GM20000 (cell line): Measurements from ENCODE around the gene GRK6.

Experiments
- DNase-seq: peaks from one replicate; pipeline ENCODE4 v3.0.0; 2012; ENCODE audit warnings: low spot score
- TF ChIP-seq, protein P1 (sequence below): IDR thresholded peaks from 2 replicates; pipeline ENCODE4 v1.5.1; 2012; ENCODE audit warnings: mild to moderate bottlenecking, control low read depth; ENCODE audit errors: extremely low read depth, missing control alignments

Gene GRK6

GRCh38 chr5:177459357-177459756, 32.9 kb downstream of the GRK6 start:
- DNase-seq = no peak
- TF ChIP-seq, protein P1, sequence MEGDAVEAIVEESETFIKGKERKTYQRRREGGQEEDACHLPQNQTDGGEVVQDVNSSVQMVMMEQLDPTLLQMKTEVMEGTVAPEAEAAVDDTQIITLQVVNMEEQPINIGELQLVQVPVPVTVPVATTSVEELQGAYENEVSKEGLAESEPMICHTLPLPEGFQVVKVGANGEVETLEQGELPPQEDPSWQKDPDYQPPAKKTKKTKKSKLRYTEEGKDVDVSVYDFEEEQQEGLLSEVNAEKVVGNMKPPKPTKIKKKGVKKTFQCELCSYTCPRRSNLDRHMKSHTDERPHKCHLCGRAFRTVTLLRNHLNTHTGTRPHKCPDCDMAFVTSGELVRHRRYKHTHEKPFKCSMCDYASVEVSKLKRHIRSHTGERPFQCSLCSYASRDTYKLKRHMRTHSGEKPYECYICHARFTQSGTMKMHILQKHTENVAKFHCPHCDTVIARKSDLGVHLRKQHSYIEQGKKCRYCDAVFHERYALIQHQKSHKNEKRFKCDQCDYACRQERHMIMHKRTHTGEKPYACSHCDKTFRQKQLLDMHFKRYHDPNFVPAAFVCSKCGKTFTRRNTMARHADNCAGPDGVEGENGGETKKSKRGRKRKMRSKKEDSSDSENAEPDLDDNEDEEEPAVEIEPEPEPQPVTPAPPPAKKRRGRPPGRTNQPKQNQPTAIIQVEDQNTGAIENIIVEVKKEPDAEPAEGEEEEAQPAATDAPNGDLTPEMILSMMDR = no peak

DNA sequence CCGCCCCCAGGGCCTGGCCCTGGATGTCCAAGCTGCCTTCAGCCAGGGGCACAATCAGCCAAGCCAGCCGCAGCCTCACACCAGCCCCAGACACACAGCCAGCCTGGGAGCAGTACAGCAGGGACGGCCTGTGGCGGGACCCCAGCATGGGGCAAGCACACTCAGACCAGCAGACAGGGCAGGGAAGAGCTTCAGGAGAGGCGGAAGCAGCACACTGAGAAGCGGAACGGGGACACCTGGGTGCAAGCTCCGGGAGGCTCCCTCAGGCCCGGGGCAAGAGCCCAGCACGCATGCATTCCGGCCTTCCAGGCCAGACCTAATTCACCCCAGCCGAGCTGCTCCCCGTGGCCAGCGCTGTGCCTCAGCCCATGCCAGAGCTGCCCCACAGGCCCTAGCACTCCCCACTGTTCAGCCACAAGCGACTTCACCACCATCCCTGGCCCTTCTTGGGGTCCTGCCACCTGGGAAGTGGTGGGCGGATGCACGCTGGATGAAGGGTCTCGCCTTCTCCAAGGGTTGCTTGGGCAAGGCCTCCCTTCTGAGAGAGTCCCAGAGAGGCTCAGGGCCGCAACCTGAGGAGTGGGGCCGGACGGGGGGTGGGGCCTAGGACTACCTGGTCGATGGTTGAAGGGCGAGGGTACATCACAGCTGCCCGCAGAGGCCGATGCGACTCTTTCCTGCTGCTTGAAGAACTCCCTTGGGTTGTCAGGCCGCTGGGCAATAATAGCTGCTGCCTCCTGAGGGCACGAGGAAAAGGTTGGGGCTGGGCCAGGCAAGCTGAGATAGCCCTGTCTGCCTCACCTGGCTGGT, 33.5 kb downstream of the GRK6 start:
- DNase-seq = no peak
- TF ChIP-seq, protein P1 = no peak

GRCh38 chr5:177462021-177462670, 35.7 kb downstream of the GRK6 start:
- no peak for DNase-seq
- TF ChIP-seq, protein P1 = no peak

DNA sequence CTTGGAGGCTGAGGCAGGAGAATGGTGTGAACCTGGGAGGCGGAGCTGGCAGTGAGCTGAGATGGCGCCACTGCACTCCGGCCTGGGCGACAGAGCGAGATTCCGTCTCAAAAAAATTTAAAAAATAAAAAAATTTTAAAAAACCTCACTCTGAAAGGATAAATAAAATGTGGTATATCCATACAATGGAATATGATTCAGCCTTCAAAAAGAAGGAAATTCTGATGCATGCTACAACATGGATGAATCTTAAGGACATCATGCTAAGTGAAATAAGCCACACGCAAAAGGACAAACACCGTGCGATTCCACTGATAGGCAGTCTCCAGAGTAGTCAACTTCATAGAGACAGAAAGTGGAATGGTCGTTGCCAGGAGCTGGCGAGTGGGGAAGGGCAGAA, 38.6 kb downstream of the GRK6 start:
- no peak for DNase-seq
- TF ChIP-seq, protein P1 = no peak

- TF ChIP-seq, protein P1 = no peak
- DNase-seq = no peak
Measured at GRCh38 chr5:177466861-177467260, 40.4 kb downstream of the GRK6 start.

DNA sequence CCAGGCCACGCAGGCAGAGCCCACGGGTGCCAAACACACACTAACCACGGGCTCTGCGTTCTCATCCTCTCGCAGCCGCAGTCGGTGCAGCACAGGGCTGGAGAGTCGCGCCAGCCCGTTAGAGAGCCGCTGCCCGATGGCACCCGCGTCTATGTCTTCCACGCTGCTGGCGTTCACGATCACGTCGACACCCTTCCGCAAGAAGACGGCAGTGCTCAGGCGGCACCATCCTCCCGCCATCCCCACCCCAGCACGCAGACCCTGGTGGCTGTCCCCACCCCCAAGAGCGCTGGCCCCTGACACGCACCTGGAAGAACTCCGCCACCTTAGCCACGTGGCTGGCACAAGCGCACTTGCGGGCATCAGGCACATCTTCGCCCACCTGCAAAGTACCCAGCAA, 41.0 kb downstream of the GRK6 start:
- TF ChIP-seq, protein P1 = no peak
- no peak for DNase-seq

DNA sequence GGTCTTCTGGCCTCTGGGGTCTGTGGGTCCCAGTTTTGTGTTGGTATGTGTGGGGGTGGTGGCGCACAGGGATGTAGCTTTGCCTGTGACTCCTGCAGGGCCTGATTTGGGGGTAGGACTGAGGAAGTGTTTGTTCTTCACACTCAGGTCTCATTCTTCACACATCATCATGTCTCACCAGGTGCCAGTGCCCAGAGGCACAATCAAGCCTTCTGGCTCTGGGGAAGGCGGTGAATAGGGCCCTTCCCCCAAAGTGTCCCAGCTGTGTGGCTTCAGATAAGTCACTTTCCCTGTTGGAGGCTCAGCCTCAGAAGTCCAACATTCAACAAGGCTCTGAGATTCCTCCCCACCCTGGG, 41.8 kb downstream of the GRK6 start:
- TF ChIP-seq, protein P1 = no peak
- DNase-seq = no peak
